Transverse colon (tissue), 4 donors: ENCODE results near the gene PASK. TPM values are rescaled to one million over a fixed set of nuclear protein-coding genes. Genes with fewer than 3 reads are reported as not detected.

ENCODE experiments used
- DNase-seq: peaks from one replicate; pipeline ENCODE4 v3.0.0-alpha.2; 2019
- H3K27ac ChIP-seq, 4 donors: fragments of 200-600 bp; sonication (generic); 2 replicates each; pipeline ENCODE4 v1.5.1; 2016 to 2018; ENCODE audit warnings: inconsistent platforms in 4 of 4
- H3K27me3 ChIP-seq: fragments of 200-600 bp; sonication (generic); 2 replicates; pipeline ENCODE4 v1.5.1; 2017; ENCODE audit warnings: inconsistent platforms
- H3K36me3 ChIP-seq, 4 donors: fragments of 200-600 bp; sonication (generic); 2 replicates each; pipeline ENCODE4 v1.5.1; 2017 to 2019; ENCODE audit warnings: inconsistent platforms in 4 of 4
- H3K4me1 ChIP-seq, 4 donors: fragments of 200-600 bp; sonication (generic); 2 replicates each; pipeline ENCODE4 v1.5.1; 2017 to 2020; ENCODE audit warnings: inconsistent platforms in 4 of 4
- H3K4me3 ChIP-seq, 4 donors: fragments of 200-600 bp; sonication (generic); 1 replicate in 1 of 4; 2 replicates in 3 of 4; pipeline versions ENCODE4 v1.5.1 to v1.6.1; 2017 to 2019; ENCODE audit warnings: inconsistent platforms in 4 of 4
- H3K9me3 ChIP-seq, 2 donors: fragments of 200-600 bp; sonication (generic); 2 replicates each; pipeline ENCODE4 v1.5.1; 2017 to 2019; ENCODE audit warnings: inconsistent platforms in 2 of 2
- EP300 ChIP-seq: sonication (generic); formaldehyde crosslinking; IDR thresholded peaks from one replicate; pipeline ENCODE4 v1.6.1; 2017; ENCODE audit warnings: antibody characterized with exemption, low read depth
- POLR2A ChIP-seq: fragments of 450-650 bp; IDR thresholded peaks from one replicate; pipeline ENCODE4 v1.6.1; 2016; ENCODE audit warnings: antibody characterized with exemption, mild to moderate bottlenecking, moderate library complexity
- POLR2AphosphoS5 ChIP-seq, 3 donors: sonication (generic); formaldehyde crosslinking; IDR thresholded peaks; one replicate each; pipeline ENCODE4 v1.6.1; 2016; ENCODE audit warnings: antibody characterized with exemption in 3 of 3
- WGBS, 2 donors: methylation state at CpG; one replicate each; pipeline ENCODE4 v1.1.5; 2018; ENCODE audit warnings: low coverage in 1 of 2; 5-methylcytosine and 5-hydroxymethylcytosine counted together
- in situ Hi-C, 4 donors: fragments of 200-750 bp; cut with MboI; loops; one replicate each; pipeline versions ENCODE4 v1.15.0 to v1.15.1; 2017; ENCODE audit warnings: low sequenced_read_pairs in 3 of 4, low pct_ligation_motif_present in 1 of 4, low pct_unique_long_range_greater_than_20kb in 1 of 4
- intact Hi-C: fragments of 100-400 bp; cut with DNase I; formaldehyde crosslinking; loops from one replicate; pipeline ENCODE4 v1.15.1; 2023; ENCODE audit warnings: low total_unique reads
- total RNA-seq, 4 donors: library from RNA; depleted of rRNA; stranded (reverse); fragments of >200 nt; gene quantifications; one replicate each; pipeline ENCODE4 v1.1.0, GENCODE V29; 2016
- TF ChIP-seq, protein P1 (sequence below), 5 experiments: fragments of 200-600 bp in 3 of 5; fragments of 450-650 bp in 2 of 5; sonication (generic) in 3 of 5; IDR thresholded peaks; 1 replicate in 2 of 5; 2 replicates in 3 of 5; pipeline ENCODE4 v1.5.1; 2016 to 2017; ENCODE audit warnings: antibody characterized with exemption in 5 of 5, inconsistent platforms in 3 of 5, mild to moderate bottlenecking in 2 of 5, moderate library complexity in 1 of 5

The PASK gene
- total RNA-seq, 4 donors from 2014 or later, result 7.0 to 35.2 (median 19.1) TPM

DNA sequence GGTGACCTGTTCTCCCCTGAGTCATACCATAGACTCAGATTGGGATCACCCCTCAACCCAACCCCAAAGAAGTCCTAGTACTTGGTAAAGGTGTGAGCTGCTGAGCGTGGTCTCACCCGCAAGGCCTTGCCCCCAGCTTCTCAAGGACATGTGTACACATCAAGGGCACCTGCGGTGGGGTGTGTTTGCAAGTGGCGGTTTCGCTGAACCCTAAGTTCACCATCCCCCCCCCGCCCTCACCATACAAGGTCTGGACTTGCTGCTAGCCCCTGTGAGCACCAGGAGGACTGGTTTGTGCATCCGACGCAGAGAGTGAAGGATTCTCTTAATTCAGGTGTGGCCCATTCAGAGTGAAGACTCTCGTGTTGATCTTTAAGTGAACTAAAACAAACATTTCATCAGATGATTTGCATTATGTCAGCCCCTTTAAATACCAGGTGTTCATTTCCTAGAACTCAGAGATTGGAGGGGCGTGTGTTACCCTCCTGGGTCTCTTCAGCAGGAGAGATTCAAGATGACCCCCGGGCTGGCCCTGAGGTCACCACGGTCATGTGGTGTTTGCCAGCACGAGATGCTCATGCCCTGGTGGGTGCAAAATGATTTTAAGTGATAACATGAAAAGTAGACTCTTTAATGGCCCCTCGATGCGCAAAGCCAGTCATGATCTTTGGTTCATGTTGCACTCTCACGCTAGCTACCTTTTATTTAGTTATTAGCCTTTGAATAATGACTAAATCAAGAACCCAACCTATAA lies 75.0 kb downstream of the PASK start:
- Histone ChIP-seq H3K4me3 (no peak overlapping the region), H3K27me3 (no peaks in the 10 kb centered on the region), H3K9me3 (no peaks in the 10 kb centered on the region), H3K36me3 (peaks cover 0 to 8% (median 0%) of the 10 kb centered on the region in 4 donors), H3K27ac (no peak overlapping the region), H3K4me1 (no peaks in the 10 kb centered on the region)
- intact Hi-C loops, result no loop called here
- no peak for DNase-seq
- TF ChIP-seq POLR2A (no peak), POLR2AphosphoS5 (IDR thresholded peaks at IDR 0.05) (no peak)
- TF ChIP-seq, protein P1, sequence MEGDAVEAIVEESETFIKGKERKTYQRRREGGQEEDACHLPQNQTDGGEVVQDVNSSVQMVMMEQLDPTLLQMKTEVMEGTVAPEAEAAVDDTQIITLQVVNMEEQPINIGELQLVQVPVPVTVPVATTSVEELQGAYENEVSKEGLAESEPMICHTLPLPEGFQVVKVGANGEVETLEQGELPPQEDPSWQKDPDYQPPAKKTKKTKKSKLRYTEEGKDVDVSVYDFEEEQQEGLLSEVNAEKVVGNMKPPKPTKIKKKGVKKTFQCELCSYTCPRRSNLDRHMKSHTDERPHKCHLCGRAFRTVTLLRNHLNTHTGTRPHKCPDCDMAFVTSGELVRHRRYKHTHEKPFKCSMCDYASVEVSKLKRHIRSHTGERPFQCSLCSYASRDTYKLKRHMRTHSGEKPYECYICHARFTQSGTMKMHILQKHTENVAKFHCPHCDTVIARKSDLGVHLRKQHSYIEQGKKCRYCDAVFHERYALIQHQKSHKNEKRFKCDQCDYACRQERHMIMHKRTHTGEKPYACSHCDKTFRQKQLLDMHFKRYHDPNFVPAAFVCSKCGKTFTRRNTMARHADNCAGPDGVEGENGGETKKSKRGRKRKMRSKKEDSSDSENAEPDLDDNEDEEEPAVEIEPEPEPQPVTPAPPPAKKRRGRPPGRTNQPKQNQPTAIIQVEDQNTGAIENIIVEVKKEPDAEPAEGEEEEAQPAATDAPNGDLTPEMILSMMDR (IDR thresholded peaks at IDR 0.05), result no peak
- in situ Hi-C loops, result no loop called here
- 89 to 93% methylated on average over 7 to 14 of the region's 16 CpGs for WGBS, 2 donors

DNA sequence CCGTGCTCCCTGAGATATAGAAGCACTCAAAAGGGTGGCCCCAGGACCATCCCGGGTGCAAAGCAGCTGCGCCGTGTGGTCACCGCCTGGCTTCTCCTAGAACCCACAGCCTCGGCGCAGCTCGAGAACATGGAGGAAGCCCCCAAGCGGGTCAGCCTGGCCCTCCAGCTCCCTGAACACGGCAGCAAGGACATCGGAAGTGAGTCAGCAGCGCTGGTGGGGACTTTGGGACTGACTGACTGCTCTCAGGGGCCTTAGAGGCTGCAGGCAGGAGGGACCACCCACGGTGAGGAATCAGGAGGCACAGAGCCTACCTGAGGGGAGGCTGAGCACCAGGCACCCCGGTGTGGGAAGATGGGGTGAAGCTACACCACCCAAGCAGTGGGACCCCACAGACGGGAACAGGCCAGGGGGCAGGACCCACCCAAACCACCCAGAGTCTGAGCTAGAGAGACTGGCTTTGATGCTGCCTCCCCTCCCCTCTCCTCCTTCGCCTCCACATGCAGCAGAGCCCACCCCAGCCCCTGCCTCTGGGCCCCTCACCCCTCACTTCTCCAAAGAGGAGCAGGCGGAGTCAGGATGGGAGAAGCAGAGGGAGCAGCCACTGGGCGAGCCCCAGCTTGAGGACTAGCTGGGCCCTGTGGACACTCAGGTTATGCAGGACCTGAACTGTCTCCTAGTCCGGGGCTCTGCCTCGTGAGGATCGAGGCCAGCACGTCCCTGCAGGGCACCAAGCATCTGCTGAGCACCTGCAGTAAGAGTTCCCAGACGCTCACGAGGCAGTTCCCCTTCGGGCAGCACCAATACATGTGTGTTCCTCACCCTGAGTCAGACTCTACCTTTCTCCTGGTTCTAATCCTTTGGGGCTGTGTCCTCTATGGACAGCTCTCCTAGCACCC lies 75.9 kb downstream of the PASK start:
- Histone ChIP-seq H3K27ac (no peak overlapping the region), H3K4me1 (no peaks in the 10 kb centered on the region), H3K36me3 (peaks cover 0 to 8% (median 0%) of the 10 kb centered on the region in 4 donors), H3K4me3 (no peak overlapping the region), H3K27me3 (no peaks in the 10 kb centered on the region), H3K9me3 (no peaks in the 10 kb centered on the region)
- in situ Hi-C loops, result no loop called here
- DNase-seq, result no peak
- intact Hi-C loops, result no loop called here
- no peak for TF ChIP-seq POLR2A
- TF ChIP-seq POLR2AphosphoS5 (IDR thresholded peaks at IDR 0.05), result no peak
- TF ChIP-seq, protein P1 (IDR thresholded peaks at IDR 0.05), result no peak
- TF ChIP-seq EP300, result no peak
- 78% methylated on average over 24 of the region's 25 CpGs; no CpG with 5 or more reads in 1 of the 2 donors for WGBS, 2 donors

DNA sequence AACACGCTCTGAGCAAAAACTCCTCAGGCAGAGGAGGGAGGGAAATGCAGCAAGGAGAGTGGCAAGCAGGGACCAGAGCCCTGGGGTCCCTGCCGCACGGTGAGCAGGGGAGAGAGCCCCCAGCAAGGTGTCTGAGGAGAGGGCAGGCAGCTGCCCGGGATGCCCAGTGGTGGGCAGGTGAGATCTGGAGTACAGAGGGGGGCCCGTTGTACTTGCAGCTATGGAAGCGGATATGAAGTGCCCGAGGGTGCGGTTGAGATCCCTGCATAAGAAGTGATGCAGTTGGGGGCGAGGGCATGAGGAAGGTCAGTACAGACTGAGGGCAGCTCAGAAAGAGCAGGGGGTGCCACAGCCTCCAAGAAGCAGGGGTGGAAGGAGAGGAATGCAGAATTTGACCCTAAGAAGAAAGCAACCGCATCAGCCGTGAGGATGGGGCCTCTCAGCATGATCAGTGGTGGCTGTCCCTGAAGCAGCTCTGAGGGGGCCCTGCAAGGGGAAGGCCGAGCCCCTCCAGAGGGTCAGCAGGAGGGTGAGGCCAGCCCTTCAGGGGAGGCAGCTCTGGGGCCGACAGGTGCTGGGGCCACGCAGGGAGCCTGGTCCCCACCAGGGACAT lies 76.6 kb downstream of the PASK start:
- TF ChIP-seq POLR2AphosphoS5 (IDR thresholded peaks at IDR 0.05) (no peak), POLR2A (no peak), EP300 (no peak)
- TF ChIP-seq, protein P1 (IDR thresholded peaks at IDR 0.05), result no peak
- H3K9me3 ChIP-seq, result no peaks in the 10 kb centered on the region
- H3K36me3 ChIP-seq, result peaks cover 0 to 8% (median 0%) of the 10 kb centered on the region in 4 donors
- H3K27ac ChIP-seq, result no peak overlapping the region
- 64 to 85% methylated on average over 5 to 14 of the region's 14 CpGs for WGBS, 2 donors
- no peaks in the 10 kb centered on the region for H3K27me3 ChIP-seq
- H3K4me1 ChIP-seq, result no peaks in the 10 kb centered on the region
- intact Hi-C loops, result no loop called here
- in situ Hi-C loops, result no loop called here
- H3K4me3 ChIP-seq, result no peak overlapping the region
- no peak for DNase-seq

DNA sequence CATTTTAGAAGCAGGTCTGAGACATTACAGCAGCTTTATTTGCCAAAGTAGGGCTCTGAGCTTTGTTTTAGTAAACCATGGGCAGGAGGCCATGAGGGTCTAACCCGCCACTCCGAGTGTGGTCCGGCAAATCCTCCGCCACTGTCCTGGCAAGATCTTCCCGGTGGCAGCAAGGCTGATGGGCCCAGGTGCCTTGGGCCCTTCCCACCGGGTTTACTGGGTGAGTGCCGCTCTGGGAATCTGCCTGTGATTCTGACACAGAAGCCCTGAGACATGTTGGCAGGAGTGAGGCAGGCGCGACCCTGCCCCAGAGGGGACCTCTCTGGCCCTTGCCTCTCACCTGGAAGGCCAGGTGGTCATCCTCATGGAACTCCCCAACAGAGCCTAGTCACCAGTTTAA lies 77.1 kb downstream of the PASK start:
- no peaks in the 10 kb centered on the region for H3K27me3 ChIP-seq
- DNase-seq, result no peak
- TF ChIP-seq EP300, result no peak
- TF ChIP-seq, protein P1 (IDR thresholded peaks at IDR 0.05), result no peak
- TF ChIP-seq POLR2AphosphoS5 (IDR thresholded peaks at IDR 0.05), result no peak
- TF ChIP-seq POLR2A, result no peak
- intact Hi-C loops (no loop called here), in situ Hi-C loops (no loop called here)
- no peaks in the 10 kb centered on the region for H3K4me1 ChIP-seq
- H3K4me3 ChIP-seq, result no peak overlapping the region
- peaks cover 0 to 8% (median 0%) of the 10 kb centered on the region in 4 donors for H3K36me3 ChIP-seq
- 76 to 80% methylated on average over 1 to 8 of the region's 9 CpGs for WGBS, 2 donors
- H3K9me3 ChIP-seq, result no peaks in the 10 kb centered on the region
- no peak overlapping the region for H3K27ac ChIP-seq
